Testis (tissue), 3 donors: Measurements from ENCODE around the gene ADRM1. TPM values are rescaled to one million over a fixed set of nuclear protein-coding genes. Genes with fewer than 3 reads are reported as not detected.

ENCODE experiments used
- DNase-seq: peaks from one replicate; pipeline ENCODE4 v3.0.0-alpha.2; 2019
- H3K27ac ChIP-seq, 2 donors: fragments of 200-600 bp; sonication (generic); one replicate each; pipeline ENCODE4 v1.5.1; 2019
- H3K27me3 ChIP-seq: fragments of 200-600 bp; sonication (generic); one replicate; pipeline ENCODE4 v1.5.1; 2019
- H3K36me3 ChIP-seq: fragments of 200-600 bp; sonication (generic); one replicate; pipeline ENCODE4 v1.5.1; 2017; ENCODE audit warnings: low read depth; ENCODE audit errors: missing control alignments
- H3K4me1 ChIP-seq: fragments of 200-600 bp; sonication (generic); one replicate; pipeline ENCODE4 v1.5.1; 2019
- H3K4me3 ChIP-seq, 2 donors: fragments of 200-600 bp; sonication (generic); one replicate each; pipeline ENCODE4 v1.5.1; 2017 to 2019
- H3K9me3 ChIP-seq: fragments of 200-600 bp; sonication (generic); one replicate; pipeline ENCODE4 v1.5.1; 2017
- CTCF ChIP-seq, 3 experiments: fragments of 450-650 bp in 2 of 3; fragments of 200-600 bp in 1 of 3; sonication (generic) in 1 of 3; IDR thresholded peaks; one replicate each; pipeline ENCODE4 v1.5.1; 2016 to 2019; ENCODE audit warnings: antibody characterized with exemption in 3 of 3, mild to moderate bottlenecking in 2 of 3, moderate library complexity in 1 of 3
- POLR2A ChIP-seq: fragments of 450-650 bp; IDR thresholded peaks from one replicate; pipeline ENCODE4 v1.6.1; 2017; ENCODE audit warnings: antibody characterized with exemption, mild to moderate bottlenecking, moderate library complexity
- WGBS, 2 donors: methylation state at CpG; one replicate each; pipeline ENCODE4 v1.1.5; 2018; 5-methylcytosine and 5-hydroxymethylcytosine counted together
- intact Hi-C: fragments of 100-400 bp; cut with DNase I; formaldehyde crosslinking; loops from one replicate; pipeline ENCODE4 v1.15.1; 2023; ENCODE audit warnings: low total_unique reads
- polyA plus RNA-seq: library from polyadenylated mRNA; stranded (reverse); fragments of 350-450 nt; fragmentation: Illumina TruSeq; extraction: RNeasy Lipid Tissue Mini Kit (QIAGEN cat#74804); gene quantifications from one replicate; pipeline ENCODE4 v1.2.3, GENCODE V29; 2014; ENCODE audit warnings: low read depth, low replicate concordance; ENCODE audit not compliant: insufficient read depth
- total RNA-seq, 2 donors: library from RNA; depleted of rRNA; stranded (reverse); fragments of >200 nt; gene quantifications; one replicate each; pipeline ENCODE4 v1.2.3, GENCODE V29; 2016

Gene ADRM1
- total and polyA plus RNA-seq, 3 donors from 2014 or later = 191 to 286 (median 283) TPM

GRCh38 chr20:62350098-62350628 is 47.4 kb downstream of the ADRM1 start:
- intact Hi-C loops = no loop called here
- no peak overlapping the region for H3K4me3 ChIP-seq
- no peaks in the 10 kb centered on the region for H3K9me3 ChIP-seq
- 87 to 93% methylated on average over 11 to 16 of the region's 16 CpGs for WGBS, 2 donors
- peaks cover 19% of the 10 kb centered on the region for H3K4me1 ChIP-seq
- no peaks in the 10 kb centered on the region for H3K27me3 ChIP-seq
- TF ChIP-seq POLR2A = no peak
- no peak for TF ChIP-seq CTCF (IDR thresholded peaks at IDR 0.05)
- no peak for DNase-seq
- H3K36me3 ChIP-seq = no peaks in the 10 kb centered on the region
- H3K27ac ChIP-seq = no peak overlapping the region

DNA sequence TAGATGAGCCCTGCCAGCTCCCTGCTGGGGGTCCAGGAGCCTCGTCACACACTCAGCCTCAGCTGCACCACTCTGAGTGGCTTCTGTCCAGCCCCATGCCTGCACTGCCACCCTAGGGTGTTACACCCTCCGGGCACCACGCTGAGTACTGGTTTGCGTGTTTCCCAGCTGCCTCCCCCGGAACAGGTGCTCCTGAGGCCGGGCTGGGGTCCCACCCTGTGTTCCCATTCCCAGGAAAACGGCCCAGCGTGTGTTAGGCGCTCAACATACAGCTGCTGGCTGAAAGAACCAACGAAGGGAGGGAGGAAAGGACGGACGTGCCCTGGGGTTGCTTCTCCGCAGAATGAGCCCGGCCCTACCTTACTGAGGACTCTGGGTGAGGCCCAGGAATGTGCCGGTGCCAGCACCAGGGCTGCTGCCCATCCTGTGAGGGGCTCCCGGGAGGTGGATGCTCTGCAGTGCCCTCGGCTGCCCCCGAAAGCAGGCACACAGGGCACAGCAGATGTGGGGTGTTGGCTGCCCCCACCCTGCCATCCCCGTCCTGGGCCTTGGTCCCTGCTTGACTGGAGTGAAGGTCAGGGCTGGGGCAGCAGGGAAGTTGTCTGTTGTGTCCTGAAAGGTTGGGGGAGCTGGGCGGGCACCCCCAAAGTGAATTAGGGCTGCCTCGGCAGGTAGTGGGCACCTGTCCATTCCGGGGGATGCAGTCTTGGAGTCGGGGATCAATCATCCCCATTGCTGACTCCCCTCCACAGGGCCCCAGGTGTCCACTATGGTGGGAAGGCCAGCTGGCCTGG is 48.0 kb downstream of the ADRM1 start:
- WGBS, 2 donors = 85 to 87% methylated on average over 12 to 21 of the region's 23 CpGs
- H3K27ac ChIP-seq = no peak overlapping the region
- no peak for DNase-seq
- intact Hi-C loops = no loop called here
- no peaks in the 10 kb centered on the region for H3K27me3 ChIP-seq
- no peak overlapping the region for H3K4me3 ChIP-seq
- no peak for TF ChIP-seq CTCF (IDR thresholded peaks at IDR 0.05)
- no peak for TF ChIP-seq POLR2A
- H3K4me1 ChIP-seq = peaks cover 25% of the 10 kb centered on the region
- H3K36me3 ChIP-seq = no peaks in the 10 kb centered on the region
- no peaks in the 10 kb centered on the region for H3K9me3 ChIP-seq

GRCh38 chr20:62351469-62352401 is 48.9 kb downstream of the ADRM1 start:
- WGBS, 2 donors = 92 to 95% methylated on average over 41 to 60 of the region's 60 CpGs
- TF ChIP-seq CTCF (IDR thresholded peaks at IDR 0.05) (no peak), POLR2A (no peak)
- Histone ChIP-seq H3K4me1 (peaks cover 31% of the 10 kb centered on the region), H3K4me3 (no peak overlapping the region), H3K27me3 (no peaks in the 10 kb centered on the region), H3K27ac (no peak overlapping the region), H3K9me3 (no peaks in the 10 kb centered on the region), H3K36me3 (no peaks in the 10 kb centered on the region)
- intact Hi-C loops = no loop called here
- no peak for DNase-seq

DNA sequence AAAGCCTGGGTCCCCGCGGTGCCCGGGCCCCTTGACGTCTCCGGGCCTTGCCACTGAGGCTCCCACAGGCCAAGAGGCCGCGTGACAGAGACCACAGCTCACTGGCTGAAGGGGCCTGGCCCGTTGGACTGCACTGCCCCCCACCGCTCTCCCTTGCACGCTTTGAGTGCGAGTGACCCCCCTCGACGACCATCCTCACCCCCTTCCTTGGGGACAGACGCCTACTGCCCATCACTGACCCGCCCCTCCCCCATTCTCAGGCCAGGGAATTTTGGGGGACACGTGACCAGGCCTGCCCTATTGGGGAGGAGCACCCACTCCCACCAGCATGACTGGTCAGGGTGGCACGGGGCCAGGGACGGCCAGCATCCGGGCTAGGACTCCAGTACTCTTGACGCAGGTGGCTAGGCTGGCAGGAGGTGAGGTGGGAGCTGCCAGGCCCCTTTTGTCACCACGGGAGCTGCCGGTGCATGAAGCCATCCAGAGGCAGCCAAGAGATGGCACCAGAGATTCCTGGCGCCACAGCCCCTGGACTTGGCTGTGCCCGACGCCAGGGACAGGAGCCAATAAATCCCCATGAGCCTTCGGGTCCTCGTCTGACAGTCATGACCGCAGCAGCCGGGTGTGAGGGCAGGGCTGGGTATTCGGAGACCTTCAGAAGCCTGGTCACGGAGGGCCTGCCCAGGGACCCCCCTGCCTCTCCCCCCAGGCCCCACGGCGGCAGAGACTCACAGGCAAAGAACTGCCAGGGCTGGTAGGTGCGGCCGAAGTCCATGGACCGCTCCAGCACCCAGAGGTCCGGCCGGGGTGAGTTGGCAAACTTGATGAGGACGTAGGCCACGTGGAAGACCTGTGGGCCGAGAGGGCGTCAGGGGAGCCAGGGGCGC is 49.8 kb downstream of the ADRM1 start:
- Histone ChIP-seq H3K4me3 (no peak overlapping the region), H3K9me3 (no peaks in the 10 kb centered on the region), H3K27ac (no peak overlapping the region), H3K36me3 (no peaks in the 10 kb centered on the region), H3K27me3 (no peaks in the 10 kb centered on the region), H3K4me1 (peaks cover 40% of the 10 kb centered on the region)
- WGBS, 2 donors = 79% methylated on average over 18 to 43 of the region's 43 CpGs
- peak; percentile 85 for DNase-seq
- no peak for TF ChIP-seq CTCF (IDR thresholded peaks at IDR 0.05)
- TF ChIP-seq POLR2A = no peak
- intact Hi-C loops = no loop called here
